Activated CD4-positive, CD25-positive, alpha-beta regulatory T cell treated with anti-CD3 and anti-CD28 coated beads, Interleukin-2, amount 50 U/mL, for 16 hours (primary cell): Measurements from ENCODE around the gene ZNRD2.
A peak's percentile ranks its signal among the peaks of the same experiment; 100 is the strongest.
"Not testable (repeated sequence)": the region's sequence is repeated elsewhere in the genome, so short reads cannot be mapped to it uniquely, and the experiment has no call there.

Source experiments
- DNase-seq: peaks from one replicate; pipeline ENCODE4 v3.0.0-alpha.2; 2020; ENCODE audit warnings: low read depth, low spot score

Gene ZNRD2

DNA sequence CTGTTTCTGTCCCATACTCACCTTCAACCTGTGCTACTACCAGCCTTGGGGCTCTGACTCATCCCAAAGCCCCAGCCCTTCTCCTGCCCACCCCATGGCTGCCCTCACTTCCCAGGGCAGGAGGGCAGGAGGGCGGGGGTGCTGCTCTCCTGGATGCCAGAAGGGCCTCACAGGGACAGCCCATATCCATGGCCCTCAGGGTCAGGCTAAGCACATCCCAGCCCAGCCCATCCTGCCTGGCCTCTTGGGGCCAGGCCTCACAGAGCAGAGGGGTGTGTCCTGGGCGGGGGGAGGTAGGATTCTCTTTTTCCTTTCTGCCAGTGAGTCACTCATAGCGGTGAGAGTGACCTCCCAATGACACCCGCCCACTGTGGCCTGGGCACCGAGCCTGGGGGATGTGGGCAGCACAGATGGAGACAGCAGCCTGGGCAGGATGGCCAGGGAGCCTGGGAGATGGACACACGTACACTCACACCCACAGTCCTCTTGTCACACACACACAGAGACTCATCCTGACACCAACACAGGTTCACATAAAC lies 14.5 kb upstream of the ZNRD2 start:
- no peak for DNase-seq

DNA sequence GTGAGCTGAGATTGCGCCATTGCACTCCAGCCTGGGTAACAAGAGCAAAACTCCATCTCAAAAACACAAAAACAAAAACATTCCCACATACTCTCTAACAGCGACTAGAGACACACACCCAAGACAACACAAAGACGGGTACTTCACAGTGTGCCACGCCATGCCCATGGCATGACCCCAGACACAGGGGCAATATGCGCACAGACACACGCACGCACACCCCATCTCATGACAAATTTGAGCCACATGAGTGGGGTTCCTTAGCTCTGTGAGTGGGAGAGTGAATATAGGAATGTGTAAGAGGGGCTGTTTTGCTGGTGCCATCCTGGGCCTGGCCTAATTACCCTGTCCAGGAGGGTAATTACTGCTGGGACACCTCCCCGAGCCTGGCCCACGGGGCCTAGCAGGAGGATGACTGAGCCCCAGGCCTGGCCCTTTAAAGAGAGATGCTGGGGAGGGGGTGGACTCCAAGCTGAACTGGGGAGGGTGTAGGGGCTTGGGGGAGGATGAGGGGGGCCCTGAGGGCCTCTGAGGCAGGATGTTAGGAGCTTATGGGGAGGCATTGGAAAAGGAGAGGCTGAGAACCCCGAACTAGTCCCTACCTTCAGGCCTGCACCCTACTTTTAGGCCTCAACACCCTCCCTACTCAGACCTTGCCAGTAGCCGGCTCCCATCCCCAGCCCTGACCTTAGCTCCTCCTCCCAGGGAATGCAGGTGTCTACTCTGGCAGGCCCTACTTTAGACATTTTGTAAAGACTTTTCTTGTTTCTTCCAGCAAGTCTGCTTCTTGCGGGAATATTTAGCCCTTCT lies 13.6 kb upstream of the ZNRD2 start:
- no peak for DNase-seq

GRCh38 chr11:65557280-65558001 lies 12.8 kb upstream of the ZNRD2 start:
- no peak for DNase-seq

DNA sequence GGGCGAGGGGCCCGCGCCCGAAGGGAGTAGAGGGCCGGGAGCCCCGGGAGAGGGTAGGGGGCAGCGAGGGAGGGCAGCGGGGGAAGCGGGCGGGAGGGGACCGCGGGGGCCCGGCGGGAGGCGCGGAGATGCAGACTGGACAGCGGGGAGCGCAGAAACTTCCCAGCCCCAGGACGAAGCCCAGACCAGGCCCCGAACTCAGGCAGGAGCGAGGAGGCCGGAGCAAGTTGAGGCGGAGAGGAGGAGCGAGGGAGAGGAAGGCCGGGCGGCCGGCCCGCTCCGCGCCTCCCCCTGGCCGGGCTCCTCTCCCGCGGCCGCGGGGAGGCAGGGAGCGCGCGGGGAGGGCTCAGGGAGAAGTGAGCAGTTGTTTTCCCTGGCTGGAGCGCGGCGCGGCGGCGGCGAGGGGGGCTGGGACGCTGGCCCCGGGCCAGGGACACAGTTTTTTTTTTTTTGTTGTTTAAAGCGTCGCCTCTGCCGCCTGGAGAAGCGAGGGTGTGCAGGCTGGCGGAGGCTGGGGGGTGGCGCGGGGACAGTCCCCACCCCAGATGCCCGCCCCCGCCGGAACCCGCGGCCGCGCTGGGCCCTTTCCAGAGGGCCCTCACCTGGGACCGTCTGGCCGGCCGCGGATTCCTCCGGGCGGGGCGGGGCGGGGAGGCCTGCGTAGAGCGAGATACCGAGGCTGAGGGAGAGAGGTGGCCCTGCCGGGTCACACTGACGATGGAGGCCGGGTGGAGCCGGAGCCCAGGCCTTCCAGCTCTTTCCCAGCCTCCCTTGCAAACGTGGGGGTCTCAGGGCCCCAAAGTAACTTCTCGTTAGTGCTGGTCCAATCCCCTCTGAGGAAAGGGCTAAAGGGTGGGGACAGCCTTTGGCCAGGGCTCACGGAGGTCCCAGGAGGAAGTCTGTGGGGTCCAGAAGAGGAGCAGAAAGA lies 12.0 kb upstream of the ZNRD2 start, which contains the start of gene LTBP3:
Gene LTBP3, minus strand, starts transcription at position 358 of the 928 bp plus-strand sequence. CDS start 400 bp downstream, outside the sequence.
- no peak for DNase-seq

DNA sequence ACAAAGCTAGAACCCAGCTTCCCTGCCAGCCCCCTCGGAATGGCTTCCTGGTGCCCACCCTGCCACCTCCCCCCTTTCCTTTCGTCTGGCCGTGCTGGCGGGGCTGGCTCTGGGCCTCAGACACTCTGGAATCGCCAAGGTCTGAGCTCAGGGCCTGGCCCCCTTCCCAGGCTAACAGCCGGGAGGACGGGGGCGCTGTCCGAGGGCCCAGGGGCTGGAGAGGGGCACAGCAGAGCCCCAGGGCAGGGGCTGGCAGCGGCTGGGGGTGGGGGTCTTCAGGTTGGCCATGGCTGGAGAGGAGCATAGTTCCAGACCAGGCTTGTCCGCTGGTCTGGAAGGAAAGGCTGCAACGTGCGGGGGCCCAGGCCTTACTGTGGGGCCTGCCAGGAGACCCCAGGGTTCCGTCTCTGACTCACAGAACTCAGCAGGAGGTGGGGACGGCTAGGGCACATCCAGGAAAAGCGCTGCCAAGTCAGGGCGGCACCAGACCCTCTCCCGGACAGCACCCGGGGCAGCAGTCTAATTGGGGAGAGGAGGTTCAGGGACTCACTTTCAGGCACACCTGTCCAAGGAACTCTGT lies 11.3 kb upstream of the ZNRD2 start:
- no peak for DNase-seq

DNA sequence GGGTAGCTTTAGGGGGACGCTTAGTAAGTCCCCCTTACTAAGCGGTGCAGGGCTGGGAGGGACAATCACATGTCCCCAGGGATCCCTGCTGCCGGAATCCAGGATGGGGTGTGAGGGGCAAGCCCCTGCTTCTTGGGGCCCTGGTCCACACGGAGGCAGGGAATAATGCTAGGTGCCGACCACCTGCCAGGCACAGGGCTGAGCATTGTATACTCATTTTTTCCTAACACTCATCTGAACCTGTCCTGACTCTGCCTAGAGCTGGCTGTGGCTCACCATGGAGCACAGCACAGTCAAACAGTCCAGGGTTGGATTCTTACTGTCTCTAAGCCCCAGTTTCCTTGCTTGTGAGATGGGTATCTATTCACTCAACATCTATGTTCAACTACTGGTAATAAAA lies 10.7 kb upstream of the ZNRD2 start:
- no peak for DNase-seq

GRCh38 chr11:65559951-65560537 lies 10.2 kb upstream of the ZNRD2 start:
- DNase-seq, result no peak

DNA sequence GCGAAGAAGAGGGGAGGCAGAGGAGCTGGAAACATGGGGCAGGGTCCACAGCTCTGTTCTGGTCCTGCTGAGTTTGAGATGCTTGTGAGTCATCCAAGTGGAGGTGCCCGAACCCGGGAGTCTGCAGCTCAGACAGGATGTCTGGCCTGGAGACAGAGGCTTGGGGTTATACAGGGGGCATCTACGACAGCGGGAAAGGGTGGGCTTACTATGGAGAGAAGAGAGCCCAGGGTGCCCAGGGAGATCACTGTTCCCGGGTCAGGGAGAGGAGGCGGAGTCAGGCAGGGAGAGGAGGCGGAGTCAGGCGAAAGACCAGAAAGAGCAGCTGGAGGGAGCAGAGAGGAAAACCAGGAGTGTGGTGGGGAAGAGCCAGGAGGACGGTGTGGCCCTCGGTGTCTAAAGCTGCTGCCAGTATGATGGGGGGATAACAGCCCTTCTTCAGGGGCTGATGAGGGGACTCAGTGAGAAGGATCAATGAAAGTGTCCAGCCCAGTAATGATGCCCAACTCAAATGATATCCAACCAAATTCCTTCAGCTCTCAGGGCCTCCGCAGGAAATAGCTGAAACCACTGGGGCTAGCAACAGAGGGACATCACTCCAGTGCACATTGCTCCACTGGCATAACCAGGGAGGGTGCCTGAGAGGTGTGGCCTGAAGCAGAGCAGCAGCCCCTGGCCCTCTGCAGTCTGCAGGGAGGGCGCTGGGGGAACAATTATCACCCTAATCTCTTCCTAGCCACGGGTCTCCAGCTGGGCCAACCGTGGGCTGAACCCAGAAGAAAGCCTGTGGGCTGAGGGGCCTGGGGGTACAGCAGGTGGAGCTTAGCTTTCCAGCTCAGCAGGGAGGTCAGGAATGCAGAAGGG lies 9.5 kb upstream of the ZNRD2 start:
- no peak for DNase-seq

- DNase-seq, result no peak
These were observed 8.3 kb upstream of the ZNRD2 start for GRCh38 chr11:65562020-65562419.

DNA sequence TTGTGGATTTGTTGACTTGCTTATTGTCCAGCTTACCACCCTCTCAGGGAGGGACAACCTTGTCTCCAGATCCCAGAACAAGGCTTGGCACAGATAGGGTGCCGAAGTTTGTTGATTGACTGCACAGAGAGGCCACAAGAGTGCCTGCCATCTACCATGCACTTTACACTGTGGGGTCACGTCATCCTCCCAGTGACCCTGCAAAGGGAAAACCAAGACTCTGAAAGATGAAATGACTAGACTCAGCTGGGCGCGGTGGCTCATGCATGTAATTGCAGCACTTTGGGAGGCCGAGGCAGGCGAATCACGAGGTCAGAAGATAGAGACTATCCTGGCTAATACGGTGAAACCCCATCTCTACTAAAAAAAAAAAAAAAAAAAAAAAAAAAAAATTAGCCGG lies 7.5 kb upstream of the ZNRD2 start:
- DNase-seq, result no peak

GRCh38 chr11:65563601-65564000 lies 6.7 kb upstream of the ZNRD2 start:
- no peak for DNase-seq

GRCh38 chr11:65564879-65565559 lies 5.3 kb upstream of the ZNRD2 start:
- not testable (repeated sequence) for DNase-seq

- DNase-seq, result no peak
These were observed 4.4 kb upstream of the ZNRD2 start for GRCh38 chr11:65565624-65566453.

GRCh38 chr11:65569164-65569972 lies 909 bp upstream of the ZNRD2 start:
- peak; percentile 55 for DNase-seq

- DNase-seq, result no peak
These were observed 1.1 kb downstream of the ZNRD2 start for GRCh38 chr11:65571420-65571819.

DNA sequence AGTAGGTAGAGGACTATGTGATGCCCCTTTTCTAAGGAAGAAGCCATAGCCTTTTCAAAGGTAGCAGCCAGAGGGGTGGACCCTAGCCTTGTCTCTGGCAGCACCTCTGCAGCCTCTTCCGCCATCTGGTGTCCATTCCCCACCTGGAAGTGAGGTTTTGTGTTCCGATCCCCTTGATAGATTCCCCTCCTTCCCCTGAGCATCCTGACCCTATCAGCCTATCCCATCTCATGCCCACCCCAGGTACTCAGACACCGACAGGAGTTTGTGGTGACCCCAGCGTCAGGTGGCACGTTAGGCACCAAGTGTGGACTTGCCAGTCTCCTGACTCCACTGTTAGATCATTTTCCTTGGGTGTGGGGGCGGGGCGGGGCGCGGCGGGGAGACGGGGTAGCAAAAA lies 1.7 kb downstream of the ZNRD2 start:
- no peak for DNase-seq

DNA sequence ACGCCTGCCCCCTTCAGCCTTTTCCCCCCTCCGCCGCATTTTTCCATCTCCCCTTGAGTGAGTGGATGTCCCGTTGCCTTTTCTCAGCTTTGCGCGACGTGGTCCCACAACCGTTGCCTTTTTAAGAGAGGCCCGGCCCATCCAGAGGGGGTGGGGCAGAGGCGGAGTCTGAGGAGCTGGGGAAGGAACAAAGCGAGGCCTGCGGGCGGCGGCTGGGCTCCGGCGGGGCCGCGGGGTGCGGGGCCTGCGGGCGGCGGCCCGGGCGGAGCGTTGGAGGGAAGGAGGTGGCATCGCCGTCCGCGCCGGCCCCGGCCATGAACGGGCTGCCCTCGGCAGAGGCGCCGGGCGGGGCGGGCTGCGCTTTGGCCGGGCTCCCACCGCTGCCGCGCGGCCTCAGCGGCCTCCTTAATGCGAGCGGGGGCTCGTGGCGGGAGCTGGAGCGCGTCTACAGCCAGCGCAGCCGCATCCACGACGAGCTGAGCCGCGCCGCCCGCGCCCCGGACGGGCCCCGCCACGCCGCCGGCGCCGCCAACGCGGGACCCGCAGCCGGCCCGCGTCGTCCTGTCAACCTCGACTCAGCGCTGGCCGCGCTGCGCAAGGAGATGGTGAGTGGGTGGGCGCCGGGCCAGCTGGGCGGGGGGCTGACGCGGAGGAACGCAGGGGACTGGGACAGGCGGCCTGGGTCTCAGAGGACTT lies 2.2 kb downstream of the ZNRD2 start, which contains the start of gene FAM89B:
Gene FAM89B, plus strand, starts transcription at position 183 of the 696 bp plus-strand sequence. Its CDS starts 132 bp downstream, at position 315.
- DNase-seq, result peak; percentile 78
